GM21576 (cell line): ENCODE measurements around the gene RYR2.
"Not testable (repeated sequence)": the region's sequence is repeated elsewhere in the genome, so short reads cannot be mapped to it uniquely, and the experiment has no call there.

Source experiments
- ATAC-seq: cut with Tn5 transposase; IDR thresholded peaks from one replicate; pipeline ENCODE4 v1.9.1; 2021; ENCODE audit warnings: mild to moderate bottlenecking, moderate library complexity; ENCODE audit not compliant: unreplicated experiment

Gene RYR2

GRCh38 chr1:237074371-237075117 is 32.6 kb downstream of the RYR2 start:
- no peak for ATAC-seq

GRCh38 chr1:237084341-237085077 is 42.5 kb downstream of the RYR2 start:
- ATAC-seq, result no peak

GRCh38 chr1:237091691-237092090 is 49.7 kb downstream of the RYR2 start:
- no peak for ATAC-seq

GRCh38 chr1:237093691-237094090 is 51.7 kb downstream of the RYR2 start:
- no peak for ATAC-seq

- no peak for ATAC-seq
Measured at GRCh38 chr1:237098541-237098940, 56.6 kb downstream of the RYR2 start.

- ATAC-seq, result no peak
Measured at GRCh38 chr1:237103021-237103420, 61.0 kb downstream of the RYR2 start.

- ATAC-seq, result no peak
Measured at GRCh38 chr1:237104096-237104495, 62.1 kb downstream of the RYR2 start.

- no peak for ATAC-seq
Measured at GRCh38 chr1:237105826-237106225, 63.8 kb downstream of the RYR2 start.

GRCh38 chr1:237108297-237109040 is 66.5 kb downstream of the RYR2 start:
- ATAC-seq, result no peak

GRCh38 chr1:237111807-237112206 is 69.8 kb downstream of the RYR2 start:
- ATAC-seq, result no peak

- ATAC-seq, result no peak
Measured at GRCh38 chr1:237112663-237113062, 70.7 kb downstream of the RYR2 start.

- no peak for ATAC-seq
Measured at GRCh38 chr1:237115035-237115434, 73.1 kb downstream of the RYR2 start.

- ATAC-seq, result no peak
Measured at GRCh38 chr1:237119091-237119490, 77.1 kb downstream of the RYR2 start.

GRCh38 chr1:237120683-237121082 is 78.7 kb downstream of the RYR2 start:
- ATAC-seq, result no peak

- no peak for ATAC-seq
Measured at GRCh38 chr1:237124856-237125462, 83.0 kb downstream of the RYR2 start.

GRCh38 chr1:237126180-237126579 is 84.2 kb downstream of the RYR2 start:
- ATAC-seq, result no peak

GRCh38 chr1:237127301-237127700 is 85.3 kb downstream of the RYR2 start:
- ATAC-seq, result not testable (repeated sequence)

GRCh38 chr1:237133921-237134320 is 91.9 kb downstream of the RYR2 start:
- no peak for ATAC-seq

GRCh38 chr1:237134929-237135328 is 92.9 kb downstream of the RYR2 start:
- no peak for ATAC-seq

- ATAC-seq, result no peak
Measured at GRCh38 chr1:237138551-237138950, 96.6 kb downstream of the RYR2 start.

- no peak for ATAC-seq
Measured at GRCh38 chr1:237139732-237140131, 97.7 kb downstream of the RYR2 start.
